ENCODE results near the gene VSNL1. TPM values are rescaled to one million over a fixed set of nuclear protein-coding genes. Genes with fewer than 3 reads are reported as not detected.

Gene VSNL1
- total and polyA plus RNA-seq, 2 experiments from 2014 or later: 102 to 112 TPM

DNA sequence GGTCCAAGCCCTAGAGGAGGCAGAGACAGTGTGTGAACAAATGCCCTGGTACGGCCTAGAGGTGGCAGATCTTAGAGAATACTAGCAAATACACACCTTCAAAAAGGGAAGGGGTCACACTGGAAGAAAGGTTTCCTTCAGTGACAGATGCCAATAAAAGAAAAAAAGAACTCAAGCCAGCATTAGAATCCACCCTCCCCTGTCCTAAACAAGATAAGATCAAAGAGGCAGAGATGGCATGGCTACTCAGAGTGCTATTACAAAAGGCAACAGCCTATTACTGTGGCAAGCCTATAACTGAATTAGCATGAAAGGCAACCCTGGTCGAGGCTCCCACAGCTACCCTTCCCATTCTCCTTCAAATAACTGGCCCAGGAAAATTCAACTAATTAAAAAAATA, 143.5 kb downstream of the VSNL1 start (continued):
- no peak for TF ChIP-seq ZNF462 (CRISPR knock-in tag; IDR thresholded peaks at IDR 0.05)
- no peak for TF ChIP-seq JUNB (IDR thresholded peaks at IDR 0.05; ENCODE audit: unreplicated experiment)
- no peak for TF ChIP-seq STAT1 (IDR thresholded peaks at IDR 0.05; ENCODE audit: unreplicated experiment)
- TF ChIP-seq CREB1 (CRISPR knock-in tag; IDR thresholded peaks at IDR 0.05; ENCODE audit: low read depth): no peak
- TF ChIP-seq, protein P1, sequence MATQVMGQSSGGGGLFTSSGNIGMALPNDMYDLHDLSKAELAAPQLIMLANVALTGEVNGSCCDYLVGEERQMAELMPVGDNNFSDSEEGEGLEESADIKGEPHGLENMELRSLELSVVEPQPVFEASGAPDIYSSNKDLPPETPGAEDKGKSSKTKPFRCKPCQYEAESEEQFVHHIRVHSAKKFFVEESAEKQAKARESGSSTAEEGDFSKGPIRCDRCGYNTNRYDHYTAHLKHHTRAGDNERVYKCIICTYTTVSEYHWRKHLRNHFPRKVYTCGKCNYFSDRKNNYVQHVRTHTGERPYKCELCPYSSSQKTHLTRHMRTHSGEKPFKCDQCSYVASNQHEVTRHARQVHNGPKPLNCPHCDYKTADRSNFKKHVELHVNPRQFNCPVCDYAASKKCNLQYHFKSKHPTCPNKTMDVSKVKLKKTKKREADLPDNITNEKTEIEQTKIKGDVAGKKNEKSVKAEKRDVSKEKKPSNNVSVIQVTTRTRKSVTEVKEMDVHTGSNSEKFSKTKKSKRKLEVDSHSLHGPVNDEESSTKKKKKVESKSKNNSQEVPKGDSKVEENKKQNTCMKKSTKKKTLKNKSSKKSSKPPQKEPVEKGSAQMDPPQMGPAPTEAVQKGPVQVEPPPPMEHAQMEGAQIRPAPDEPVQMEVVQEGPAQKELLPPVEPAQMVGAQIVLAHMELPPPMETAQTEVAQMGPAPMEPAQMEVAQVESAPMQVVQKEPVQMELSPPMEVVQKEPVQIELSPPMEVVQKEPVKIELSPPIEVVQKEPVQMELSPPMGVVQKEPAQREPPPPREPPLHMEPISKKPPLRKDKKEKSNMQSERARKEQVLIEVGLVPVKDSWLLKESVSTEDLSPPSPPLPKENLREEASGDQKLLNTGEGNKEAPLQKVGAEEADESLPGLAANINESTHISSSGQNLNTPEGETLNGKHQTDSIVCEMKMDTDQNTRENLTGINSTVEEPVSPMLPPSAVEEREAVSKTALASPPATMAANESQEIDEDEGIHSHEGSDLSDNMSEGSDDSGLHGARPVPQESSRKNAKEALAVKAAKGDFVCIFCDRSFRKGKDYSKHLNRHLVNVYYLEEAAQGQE (IDR thresholded peaks at IDR 0.05; ENCODE audit: unreplicated experiment): no peak
- no peak for TF ChIP-seq ZNF331 (CRISPR knock-in tag; IDR thresholded peaks at IDR 0.05; ENCODE audit: low read depth)
- TF ChIP-seq, protein P2, sequence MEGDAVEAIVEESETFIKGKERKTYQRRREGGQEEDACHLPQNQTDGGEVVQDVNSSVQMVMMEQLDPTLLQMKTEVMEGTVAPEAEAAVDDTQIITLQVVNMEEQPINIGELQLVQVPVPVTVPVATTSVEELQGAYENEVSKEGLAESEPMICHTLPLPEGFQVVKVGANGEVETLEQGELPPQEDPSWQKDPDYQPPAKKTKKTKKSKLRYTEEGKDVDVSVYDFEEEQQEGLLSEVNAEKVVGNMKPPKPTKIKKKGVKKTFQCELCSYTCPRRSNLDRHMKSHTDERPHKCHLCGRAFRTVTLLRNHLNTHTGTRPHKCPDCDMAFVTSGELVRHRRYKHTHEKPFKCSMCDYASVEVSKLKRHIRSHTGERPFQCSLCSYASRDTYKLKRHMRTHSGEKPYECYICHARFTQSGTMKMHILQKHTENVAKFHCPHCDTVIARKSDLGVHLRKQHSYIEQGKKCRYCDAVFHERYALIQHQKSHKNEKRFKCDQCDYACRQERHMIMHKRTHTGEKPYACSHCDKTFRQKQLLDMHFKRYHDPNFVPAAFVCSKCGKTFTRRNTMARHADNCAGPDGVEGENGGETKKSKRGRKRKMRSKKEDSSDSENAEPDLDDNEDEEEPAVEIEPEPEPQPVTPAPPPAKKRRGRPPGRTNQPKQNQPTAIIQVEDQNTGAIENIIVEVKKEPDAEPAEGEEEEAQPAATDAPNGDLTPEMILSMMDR (conservative IDR thresholded peaks at IDR 0.05; ENCODE audit: low read depth in 2 of 2): no peak

Data from GM23338 (cell line).